ENCODE measurements around the gene STARD7.
"Not testable (repeated sequence)": the region's sequence is repeated elsewhere in the genome, so short reads cannot be mapped to it uniquely, and the experiment has no call there.

DNA sequence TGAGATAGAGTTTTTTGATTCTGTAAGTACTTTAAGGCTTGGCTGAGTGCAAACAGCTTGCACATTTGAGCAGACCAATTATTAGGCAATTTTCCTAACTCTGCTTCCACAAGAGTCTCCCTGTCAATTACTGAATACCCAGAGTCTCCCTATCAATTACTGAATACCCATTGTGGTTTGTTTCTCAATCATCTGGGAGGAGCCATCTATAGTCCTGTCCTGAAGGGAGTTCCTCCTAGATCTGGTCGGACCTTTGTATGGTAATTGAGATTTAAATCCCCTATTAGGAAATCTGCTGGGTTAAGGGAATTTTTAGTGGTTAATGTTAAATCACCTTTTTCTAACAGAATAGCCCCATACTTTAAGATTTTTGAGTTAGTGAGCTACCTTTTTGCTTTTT, 12.5 kb upstream of the STARD7 start:
- TF ChIP-seq, protein P1, sequence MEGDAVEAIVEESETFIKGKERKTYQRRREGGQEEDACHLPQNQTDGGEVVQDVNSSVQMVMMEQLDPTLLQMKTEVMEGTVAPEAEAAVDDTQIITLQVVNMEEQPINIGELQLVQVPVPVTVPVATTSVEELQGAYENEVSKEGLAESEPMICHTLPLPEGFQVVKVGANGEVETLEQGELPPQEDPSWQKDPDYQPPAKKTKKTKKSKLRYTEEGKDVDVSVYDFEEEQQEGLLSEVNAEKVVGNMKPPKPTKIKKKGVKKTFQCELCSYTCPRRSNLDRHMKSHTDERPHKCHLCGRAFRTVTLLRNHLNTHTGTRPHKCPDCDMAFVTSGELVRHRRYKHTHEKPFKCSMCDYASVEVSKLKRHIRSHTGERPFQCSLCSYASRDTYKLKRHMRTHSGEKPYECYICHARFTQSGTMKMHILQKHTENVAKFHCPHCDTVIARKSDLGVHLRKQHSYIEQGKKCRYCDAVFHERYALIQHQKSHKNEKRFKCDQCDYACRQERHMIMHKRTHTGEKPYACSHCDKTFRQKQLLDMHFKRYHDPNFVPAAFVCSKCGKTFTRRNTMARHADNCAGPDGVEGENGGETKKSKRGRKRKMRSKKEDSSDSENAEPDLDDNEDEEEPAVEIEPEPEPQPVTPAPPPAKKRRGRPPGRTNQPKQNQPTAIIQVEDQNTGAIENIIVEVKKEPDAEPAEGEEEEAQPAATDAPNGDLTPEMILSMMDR (IDR thresholded peaks at IDR 0.05) = not testable (repeated sequence)
- not testable (repeated sequence) for TF ChIP-seq POLR2AphosphoS5 (IDR thresholded peaks at IDR 0.05)
